ENCODE measurements around the gene SLC13A4.

The SLC13A4 gene

DNA sequence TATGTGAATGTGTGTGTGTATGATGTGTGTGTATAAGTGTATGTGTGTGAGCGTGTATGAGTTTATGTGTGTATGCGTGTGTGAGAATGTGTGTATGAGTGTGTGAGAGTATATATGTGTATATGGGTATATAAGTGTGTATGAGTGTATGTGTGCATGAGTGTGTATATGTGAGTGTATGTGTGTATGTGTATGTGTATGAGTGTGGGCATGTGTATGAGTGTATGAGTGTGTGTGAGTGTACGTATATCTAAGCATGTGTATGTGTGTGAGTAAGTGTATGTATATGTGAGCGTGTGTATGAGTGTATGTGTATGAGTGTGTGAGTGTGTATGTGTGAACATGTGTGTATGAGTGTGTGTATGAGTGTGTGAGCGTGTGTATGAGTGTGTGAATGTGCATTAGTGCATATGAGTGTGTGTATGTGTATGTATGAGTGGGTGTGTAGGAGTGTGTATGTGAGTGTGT is 12.9 kb downstream of the SLC13A4 start (continued):
- TF ChIP-seq, protein P1, sequence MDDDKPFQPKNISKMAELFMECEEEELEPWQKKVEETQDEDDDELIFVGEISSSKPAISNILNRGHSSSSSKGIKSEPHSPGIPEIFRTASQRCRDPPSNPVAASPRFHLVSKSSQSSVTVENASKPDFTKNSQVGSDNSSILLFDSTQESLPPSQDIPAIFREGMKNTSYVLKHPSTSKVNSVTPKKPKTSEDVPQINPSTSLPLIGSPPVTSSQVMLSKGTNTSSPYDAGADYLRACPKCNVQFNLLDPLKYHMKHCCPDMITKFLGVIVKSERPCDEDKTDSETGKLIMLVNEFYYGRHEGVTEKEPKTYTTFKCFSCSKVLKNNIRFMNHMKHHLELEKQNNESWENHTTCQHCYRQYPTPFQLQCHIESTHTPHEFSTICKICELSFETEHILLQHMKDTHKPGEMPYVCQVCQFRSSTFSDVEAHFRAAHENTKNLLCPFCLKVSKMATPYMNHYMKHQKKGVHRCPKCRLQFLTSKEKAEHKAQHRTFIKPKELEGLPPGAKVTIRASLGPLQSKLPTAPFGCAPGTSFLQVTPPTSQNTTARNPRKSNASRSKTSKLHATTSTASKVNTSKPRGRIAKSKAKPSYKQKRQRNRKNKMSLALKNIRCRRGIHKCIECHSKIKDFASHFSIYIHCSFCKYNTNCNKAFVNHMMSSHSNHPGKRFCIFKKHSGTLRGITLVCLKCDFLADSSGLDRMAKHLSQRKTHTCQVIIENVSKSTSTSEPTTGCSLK (tag by site-specific recombination; IDR thresholded peaks at IDR 0.05), result 0 out of 2 replicates have a peak, but pooled peaks have one; percentile 85
- TF ChIP-seq ZFHX2 (tag by site-specific recombination; conservative IDR thresholded peaks at IDR 0.05), result peak; percentile 81
- TF ChIP-seq ZNF146 (tag by site-specific recombination; IDR thresholded peaks at IDR 0.05), result peak; percentile 31; the same call in 1 of the 2 replicates

DNA sequence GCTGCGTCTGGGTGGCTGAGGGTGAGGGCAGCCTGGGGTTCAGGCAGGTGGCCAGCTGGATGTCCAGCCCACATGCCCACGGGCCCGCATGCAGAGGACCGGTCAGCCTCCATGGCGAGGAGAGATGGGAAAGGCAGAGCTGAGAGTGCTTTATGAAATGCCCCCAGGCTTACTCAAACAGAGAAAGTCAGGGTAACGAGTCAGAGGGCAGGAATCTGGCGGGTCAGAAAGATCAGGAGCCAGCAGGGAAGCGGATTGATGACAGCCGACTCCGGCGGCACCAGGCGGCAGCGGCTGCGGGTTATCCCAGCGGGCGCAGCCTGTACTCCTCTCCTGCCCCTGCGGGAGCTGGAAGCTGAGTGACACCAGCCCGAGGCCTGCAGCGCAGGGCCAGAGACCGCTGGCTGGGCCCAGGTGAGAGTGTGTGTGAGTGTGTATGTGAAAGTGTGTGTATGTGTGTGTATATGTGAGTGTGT is 13.4 kb downstream of the SLC13A4 start:
- H3K36me3 ChIP-seq (ENCODE audit: control insufficient read depth in 2 of 2, insufficient read depth in 1 of 2, low read length in 2 of 2), result peaks cover 0 to 22% of the 10 kb centered on the region in 2 experiments; a peak in 1 of 3 replicates
- no peaks in the 10 kb centered on the region for H3K9me3 ChIP-seq (ENCODE audit: control insufficient read depth, insufficient read depth, low read depth, low read length)
- CTCF ChIA-PET, result interaction anchor here (0.5 to 5.0 kb wide), 3 partner anchors 10 to 385 kb away, joined by 4 to 58 read pairs (median 9); no protein-coding TSS in a partner anchor
- POLR2A ChIA-PET, result no interaction called here
- peaks cover 10% of the 10 kb centered on the region for H3K4me1 ChIP-seq (ENCODE audit: control insufficient read depth, insufficient read depth, low read length)
- H3K4me3 ChIP-seq (ENCODE audit: low read depth, low read length), result no peak overlapping the region
- no peak overlapping the region; the same call in 1 of the 2 replicates for H3K27ac ChIP-seq (ENCODE audit: extremely low read depth, low read depth, low read length)
- TF ChIP-seq, protein P2, sequence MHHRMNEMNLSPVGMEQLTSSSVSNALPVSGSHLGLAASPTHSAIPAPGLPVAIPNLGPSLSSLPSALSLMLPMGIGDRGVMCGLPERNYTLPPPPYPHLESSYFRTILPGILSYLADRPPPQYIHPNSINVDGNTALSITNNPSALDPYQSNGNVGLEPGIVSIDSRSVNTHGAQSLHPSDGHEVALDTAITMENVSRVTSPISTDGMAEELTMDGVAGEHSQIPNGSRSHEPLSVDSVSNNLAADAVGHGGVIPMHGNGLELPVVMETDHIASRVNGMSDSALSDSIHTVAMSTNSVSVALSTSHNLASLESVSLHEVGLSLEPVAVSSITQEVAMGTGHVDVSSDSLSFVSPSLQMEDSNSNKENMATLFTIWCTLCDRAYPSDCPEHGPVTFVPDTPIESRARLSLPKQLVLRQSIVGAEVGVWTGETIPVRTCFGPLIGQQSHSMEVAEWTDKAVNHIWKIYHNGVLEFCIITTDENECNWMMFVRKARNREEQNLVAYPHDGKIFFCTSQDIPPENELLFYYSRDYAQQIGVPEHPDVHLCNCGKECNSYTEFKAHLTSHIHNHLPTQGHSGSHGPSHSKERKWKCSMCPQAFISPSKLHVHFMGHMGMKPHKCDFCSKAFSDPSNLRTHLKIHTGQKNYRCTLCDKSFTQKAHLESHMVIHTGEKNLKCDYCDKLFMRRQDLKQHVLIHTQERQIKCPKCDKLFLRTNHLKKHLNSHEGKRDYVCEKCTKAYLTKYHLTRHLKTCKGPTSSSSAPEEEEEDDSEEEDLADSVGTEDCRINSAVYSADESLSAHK (tag by site-specific recombination; IDR thresholded peaks at IDR 0.05), result no peak; the same call in 1 of the 2 replicates
- TF ChIP-seq ZNF24 (tag by site-specific recombination; IDR thresholded peaks at IDR 0.05) (peak; percentile 14; the same call in 1 of the 2 replicates), ZNF610 (tag by site-specific recombination; IDR thresholded peaks at IDR 0.05; ENCODE audit: borderline replicate concordance) (no peak), ZNF311 (tag by site-specific recombination; IDR thresholded peaks at IDR 0.05; ENCODE audit: borderline replicate concordance) (no peak), KLF7 (tag by site-specific recombination; IDR thresholded peaks at IDR 0.05; ENCODE audit: borderline replicate concordance) (no peak), ZIC2 (tag by site-specific recombination; IDR thresholded peaks at IDR 0.05) (peak; percentile 100), YY2 (tag by site-specific recombination; IDR thresholded peaks at IDR 0.05) (no peak), PRDM1 (tag by site-specific recombination; IDR thresholded peaks at IDR 0.05) (peak; percentile 90), ZNF555 (tag by site-specific recombination; conservative IDR thresholded peaks at IDR 0.05) (no peak), ZNF239 (tag by site-specific recombination; IDR thresholded peaks at IDR 0.05) (no peak), ZNF600 (tag by site-specific recombination; IDR thresholded peaks at IDR 0.05) (peak; percentile 91), WT1 (tag by site-specific recombination; IDR thresholded peaks at IDR 0.05) (peak; percentile 33; the same call in 1 of the 2 replicates), IKZF3 (tag by site-specific recombination; IDR thresholded peaks at IDR 0.05) (peak; percentile 43; the same call in 1 of the 2 replicates), ZNF133 (tag by site-specific recombination; IDR thresholded peaks at IDR 0.05) (no peak), ZNF146 (tag by site-specific recombination; IDR thresholded peaks at IDR 0.05) (no peak), ZNF785 (tag by site-specific recombination; IDR thresholded peaks at IDR 0.05) (no peak)
- TF ChIP-seq, protein P3, sequence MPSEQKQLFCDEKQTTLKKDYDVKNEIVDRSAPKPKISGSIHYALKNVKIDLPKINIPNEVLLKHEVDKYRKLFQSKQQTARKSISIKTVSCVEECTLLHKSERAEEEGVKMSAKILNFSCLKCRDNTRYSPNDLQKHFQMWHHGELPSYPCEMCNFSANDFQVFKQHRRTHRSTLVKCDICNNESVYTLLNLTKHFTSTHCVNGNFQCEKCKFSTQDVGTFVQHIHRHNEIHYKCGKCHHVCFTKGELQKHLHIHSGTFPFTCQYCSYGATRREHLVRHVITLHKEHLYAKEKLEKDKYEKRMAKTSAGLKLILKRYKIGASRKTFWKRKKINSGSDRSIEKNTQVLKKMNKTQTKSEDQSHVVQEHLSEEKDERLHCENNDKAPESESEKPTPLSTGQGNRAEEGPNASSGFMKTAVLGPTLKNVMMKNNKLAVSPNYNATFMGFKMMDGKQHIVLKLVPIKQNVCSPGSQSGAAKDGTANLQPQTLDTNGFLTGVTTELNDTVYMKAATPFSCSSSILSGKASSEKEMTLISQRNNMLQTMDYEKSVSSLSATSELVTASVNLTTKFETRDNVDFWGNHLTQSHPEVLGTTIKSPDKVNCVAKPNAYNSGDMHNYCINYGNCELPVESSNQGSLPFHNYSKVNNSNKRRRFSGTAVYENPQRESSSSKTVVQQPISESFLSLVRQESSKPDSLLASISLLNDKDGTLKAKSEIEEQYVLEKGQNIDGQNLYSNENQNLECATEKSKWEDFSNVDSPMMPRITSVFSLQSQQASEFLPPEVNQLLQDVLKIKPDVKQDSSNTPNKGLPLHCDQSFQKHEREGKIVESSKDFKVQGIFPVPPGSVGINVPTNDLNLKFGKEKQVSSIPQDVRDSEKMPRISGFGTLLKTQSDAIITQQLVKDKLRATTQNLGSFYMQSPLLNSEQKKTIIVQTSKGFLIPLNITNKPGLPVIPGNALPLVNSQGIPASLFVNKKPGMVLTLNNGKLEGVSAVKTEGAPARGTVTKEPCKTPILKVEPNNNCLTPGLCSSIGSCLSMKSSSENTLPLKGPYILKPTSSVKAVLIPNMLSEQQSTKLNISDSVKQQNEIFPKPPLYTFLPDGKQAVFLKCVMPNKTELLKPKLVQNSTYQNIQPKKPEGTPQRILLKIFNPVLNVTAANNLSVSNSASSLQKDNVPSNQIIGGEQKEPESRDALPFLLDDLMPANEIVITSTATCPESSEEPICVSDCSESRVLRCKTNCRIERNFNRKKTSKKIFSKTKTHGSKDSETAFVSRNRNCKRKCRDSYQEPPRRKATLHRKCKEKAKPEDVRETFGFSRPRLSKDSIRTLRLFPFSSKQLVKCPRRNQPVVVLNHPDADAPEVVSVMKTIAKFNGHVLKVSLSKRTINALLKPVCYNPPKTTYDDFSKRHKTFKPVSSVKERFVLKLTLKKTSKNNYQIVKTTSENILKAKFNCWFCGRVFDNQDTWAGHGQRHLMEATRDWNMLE (tag by site-specific recombination; conservative IDR thresholded peaks at IDR 0.05; ENCODE audit: low read depth), result no peak
- TF ChIP-seq, protein P4, sequence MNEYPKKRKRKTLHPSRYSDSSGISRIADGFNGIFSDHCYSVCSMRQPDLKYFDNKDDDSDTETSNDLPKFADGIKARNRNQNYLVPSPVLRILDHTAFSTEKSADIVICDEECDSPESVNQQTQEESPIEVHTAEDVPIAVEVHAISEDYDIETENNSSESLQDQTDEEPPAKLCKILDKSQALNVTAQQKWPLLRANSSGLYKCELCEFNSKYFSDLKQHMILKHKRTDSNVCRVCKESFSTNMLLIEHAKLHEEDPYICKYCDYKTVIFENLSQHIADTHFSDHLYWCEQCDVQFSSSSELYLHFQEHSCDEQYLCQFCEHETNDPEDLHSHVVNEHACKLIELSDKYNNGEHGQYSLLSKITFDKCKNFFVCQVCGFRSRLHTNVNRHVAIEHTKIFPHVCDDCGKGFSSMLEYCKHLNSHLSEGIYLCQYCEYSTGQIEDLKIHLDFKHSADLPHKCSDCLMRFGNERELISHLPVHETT (tag by site-specific recombination; IDR thresholded peaks at IDR 0.05), result no peak
- TF ChIP-seq, protein P5, sequence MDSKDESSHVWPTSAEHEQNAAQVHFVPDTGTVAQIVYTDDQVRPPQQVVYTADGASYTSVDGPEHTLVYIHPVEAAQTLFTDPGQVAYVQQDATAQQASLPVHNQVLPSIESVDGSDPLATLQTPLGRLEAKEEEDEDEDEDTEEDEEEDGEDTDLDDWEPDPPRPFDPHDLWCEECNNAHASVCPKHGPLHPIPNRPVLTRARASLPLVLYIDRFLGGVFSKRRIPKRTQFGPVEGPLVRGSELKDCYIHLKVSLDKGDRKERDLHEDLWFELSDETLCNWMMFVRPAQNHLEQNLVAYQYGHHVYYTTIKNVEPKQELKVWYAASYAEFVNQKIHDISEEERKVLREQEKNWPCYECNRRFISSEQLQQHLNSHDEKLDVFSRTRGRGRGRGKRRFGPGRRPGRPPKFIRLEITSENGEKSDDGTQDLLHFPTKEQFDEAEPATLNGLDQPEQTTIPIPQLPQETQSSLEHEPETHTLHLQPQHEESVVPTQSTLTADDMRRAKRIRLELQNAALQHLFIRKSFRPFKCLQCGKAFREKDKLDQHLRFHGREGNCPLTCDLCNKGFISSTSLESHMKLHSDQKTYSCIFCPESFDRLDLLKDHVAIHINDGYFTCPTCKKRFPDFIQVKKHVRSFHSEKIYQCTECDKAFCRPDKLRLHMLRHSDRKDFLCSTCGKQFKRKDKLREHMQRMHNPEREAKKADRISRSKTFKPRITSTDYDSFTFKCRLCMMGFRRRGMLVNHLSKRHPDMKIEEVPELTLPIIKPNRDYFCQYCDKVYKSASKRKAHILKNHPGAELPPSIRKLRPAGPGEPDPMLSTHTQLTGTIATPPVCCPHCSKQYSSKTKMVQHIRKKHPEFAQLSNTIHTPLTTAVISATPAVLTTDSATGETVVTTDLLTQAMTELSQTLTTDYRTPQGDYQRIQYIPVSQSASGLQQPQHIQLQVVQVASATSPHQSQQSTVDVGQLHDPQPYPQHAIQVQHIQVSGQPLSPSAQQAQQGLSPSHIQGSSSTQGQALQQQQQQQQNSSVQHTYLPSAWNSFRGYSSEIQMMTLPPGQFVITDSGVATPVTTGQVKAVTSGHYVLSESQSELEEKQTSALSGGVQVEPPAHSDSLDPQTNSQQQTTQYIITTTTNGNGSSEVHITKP (tag by site-specific recombination; IDR thresholded peaks at IDR 0.05), result 0 out of 2 replicates have a peak, but pooled peaks have one; percentile 7
